Mucosa of gallbladder (tissue), 1 donor: ENCODE data around the gene SLC25A41. TPM values are rescaled to one million over a fixed set of nuclear protein-coding genes. Genes with fewer than 3 reads are reported as not detected.
"Not testable (repeated sequence)": the region's sequence is repeated elsewhere in the genome, so short reads cannot be mapped to it uniquely, and the experiment has no call there.

Source experiments
- DNase-seq: peaks from one replicate; pipeline ENCODE4 v3.0.0-alpha.2; 2020; ENCODE audit warnings: low spot score
- total RNA-seq: library from RNA; stranded (reverse); gene quantifications from one replicate; pipeline ENCODE4 v1.2.1, GENCODE V29; 2021
- donor health status: DM: no; HTN: no; CAD: no.

The SLC25A41 gene
- total RNA-seq, 1 donor from 2014 or later, result 0.72 TPM

DNA sequence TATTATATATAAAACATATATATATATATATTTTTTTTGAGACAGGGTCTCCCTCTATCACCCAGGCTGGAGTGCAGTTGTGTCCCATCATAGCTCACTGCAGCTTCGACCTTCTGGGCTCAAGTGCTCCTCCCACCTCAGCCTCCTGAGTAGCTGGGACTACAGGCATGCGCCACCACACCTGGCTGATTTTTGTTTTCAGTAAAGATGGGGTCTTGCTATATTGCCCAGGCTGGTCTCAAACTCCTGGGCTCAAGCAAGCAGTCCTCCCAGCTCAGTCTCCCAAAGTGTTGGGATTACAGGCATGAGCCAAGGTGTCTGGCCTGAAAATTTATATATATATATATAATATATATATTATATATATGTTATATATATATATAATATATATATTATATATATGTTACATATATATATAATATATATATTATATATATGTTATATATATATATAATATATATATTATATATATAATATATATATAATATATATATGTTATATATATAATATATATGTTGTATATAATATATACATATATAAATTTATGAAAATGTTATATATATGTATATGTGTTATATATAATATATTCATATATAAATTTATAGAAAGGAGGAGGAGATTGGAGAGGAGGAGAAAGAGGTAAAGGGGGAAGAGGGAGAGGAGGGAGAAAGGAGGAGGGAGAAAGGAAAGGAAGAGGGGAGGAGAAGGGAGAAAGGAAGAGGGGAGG, 4.7 kb downstream of the SLC25A41 start:
- not testable (repeated sequence) for DNase-seq

- no peak for DNase-seq
Observed at GRCh38 chr19:6427131-6427530, 6.4 kb downstream of the SLC25A41 start.

- no peak for DNase-seq
Observed at GRCh38 chr19:6425732-6426620, 7.6 kb downstream of the SLC25A41 start.

- DNase-seq, result peak; percentile 100
Observed at GRCh38 chr19:6424939-6425731, 8.4 kb downstream of the SLC25A41 start.

- DNase-seq, result no peak
Observed at GRCh38 chr19:6424195-6424938, 9.2 kb downstream of the SLC25A41 start, which contains the start of gene KHSRP. KHSRP (minus strand) TSS chr19:6424811; CDS start chr19:6424701, 110 bp downstream.

GRCh38 chr19:6423499-6424194, 9.9 kb downstream of the SLC25A41 start:
- no peak for DNase-seq

GRCh38 chr19:6421075-6422014, 12.2 kb downstream of the SLC25A41 start:
- DNase-seq, result no peak

DNA sequence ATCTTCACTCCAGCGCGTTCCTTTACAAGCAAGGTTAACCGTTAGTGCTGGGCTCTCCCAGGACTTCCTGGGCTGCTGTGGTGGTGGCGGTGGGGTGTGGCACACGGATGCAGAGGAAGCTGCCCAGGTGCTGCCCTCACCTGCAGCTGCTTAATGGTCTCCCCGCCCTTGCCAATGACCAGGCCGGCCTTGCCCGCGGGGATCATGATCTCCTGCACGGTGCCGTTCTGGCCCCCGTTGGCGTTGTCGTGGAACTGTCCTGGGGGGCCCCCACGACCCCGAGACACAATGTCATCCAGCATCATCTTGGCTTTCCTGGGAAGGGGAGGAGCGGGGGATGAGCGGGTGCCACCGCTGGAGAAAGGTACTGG, 15.0 kb downstream of the SLC25A41 start:
- DNase-seq, result no peak

DNA sequence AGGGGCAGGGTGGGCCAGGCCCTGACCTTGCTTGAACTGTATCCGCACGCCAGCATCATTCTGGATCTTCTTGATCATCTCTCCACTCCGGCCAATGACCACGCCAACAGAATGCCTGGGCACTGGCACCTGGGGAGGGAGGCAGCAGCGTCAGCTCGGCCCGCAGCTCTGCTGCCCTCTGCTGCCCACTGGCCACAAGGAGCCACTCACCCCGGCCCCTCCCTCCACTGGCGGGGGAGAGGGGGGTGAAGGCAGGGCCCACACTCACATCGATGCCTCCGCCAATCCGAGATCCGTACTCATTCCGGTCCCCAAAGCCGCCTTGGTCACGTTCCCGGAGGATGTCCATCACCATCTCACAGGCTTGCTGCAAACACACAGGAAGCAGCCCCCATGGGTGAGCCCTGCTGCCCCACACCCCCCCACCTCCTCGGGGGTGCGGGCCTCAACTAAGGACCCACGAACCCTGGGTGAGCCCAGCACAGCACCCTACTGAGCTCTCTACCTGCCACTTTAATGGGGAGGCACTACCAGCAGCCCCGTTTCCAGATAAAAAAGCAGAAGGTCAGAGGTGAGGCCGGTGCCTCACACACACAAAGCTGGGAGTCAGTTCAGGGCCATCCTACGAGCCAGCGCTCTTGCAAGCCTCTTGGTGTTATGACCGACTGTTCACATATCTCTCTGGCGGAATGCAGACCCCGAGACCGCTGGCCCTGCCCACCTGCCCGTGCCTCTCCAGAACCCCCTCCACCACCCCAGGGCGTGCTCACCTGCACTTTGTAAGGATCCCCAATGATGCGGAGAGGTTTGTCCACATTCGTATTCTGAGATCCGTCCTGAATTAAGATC, 15.6 kb downstream of the SLC25A41 start:
- DNase-seq, result no peak

DNA sequence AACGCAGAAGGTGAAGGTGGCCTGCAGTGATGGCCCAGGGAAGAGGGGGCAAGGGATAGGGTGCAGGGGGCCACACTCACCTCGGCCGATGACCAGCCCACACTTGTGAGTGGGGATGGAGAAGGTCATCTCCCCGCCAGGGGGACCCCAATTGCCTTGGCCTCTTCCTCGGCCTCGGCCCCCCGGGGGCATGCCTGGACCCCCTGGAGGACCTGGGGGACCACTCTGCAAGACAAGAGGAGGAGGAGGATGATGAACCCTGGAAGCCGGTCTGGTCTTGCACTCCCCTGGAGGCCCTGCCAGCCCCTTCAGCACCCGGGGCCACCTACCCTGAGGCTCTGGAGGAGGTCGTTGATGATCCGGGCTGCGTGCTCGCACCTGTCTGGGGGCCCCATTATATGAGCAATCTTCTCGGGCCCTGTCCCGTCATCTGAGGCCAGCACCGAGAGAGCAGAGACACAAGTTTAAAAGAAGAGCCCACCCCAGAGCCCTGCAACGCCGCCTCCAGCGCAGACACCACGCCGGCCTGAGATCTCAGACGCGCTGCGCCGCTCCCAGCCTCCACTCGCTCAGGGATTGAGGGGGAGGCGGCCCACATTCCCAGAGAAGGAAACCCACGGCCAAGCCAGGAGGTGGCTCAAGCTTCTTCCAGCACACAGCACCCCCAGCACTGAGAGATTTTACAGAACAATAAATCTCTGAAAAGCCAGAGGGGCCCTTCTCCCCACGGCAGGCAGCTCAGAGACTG, 16.7 kb downstream of the SLC25A41 start:
- DNase-seq, result no peak

GRCh38 chr19:6415591-6416190, 17.9 kb downstream of the SLC25A41 start:
- no peak for DNase-seq

DNA sequence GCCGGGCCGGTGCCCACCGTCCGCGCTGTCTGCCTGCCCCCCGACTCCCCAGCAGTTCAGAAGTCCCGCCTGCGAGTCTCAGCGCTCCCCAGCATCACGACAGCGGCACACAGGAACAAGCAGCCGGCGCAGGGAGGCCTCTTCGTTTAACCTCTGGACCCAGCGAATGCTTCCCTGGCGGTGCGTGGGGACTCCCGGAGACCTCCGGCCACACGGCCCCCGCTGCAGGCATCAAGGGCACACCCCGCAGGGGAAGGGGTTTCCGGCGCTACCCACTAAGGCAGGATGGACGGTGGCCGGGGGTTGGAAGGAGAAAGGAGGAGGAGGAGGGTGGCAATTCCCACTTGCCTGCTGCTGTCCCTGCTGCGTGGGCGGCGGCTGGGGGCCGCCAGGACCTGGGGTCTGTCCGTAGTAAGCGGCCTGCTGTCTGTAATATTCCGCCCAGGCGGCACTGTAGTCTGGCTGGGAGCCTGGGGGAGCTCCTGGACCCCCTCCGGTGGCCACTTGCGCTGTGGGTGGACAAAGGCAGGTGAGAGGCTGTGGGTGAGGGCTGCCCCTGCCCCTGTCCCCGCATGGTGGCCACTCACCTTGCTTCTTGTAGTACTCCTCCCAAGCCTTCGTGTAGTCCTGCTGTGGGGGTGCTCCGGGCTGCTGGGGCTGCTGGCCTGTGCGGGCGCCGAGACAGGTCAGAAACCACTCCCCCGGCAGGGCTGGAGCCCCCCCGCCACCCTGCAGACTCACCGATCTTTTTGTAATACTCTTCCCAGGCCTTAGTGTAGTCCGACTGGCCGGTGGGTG, 18.6 kb downstream of the SLC25A41 start:
- no peak for DNase-seq

GRCh38 chr19:6413721-6414643, 19.6 kb downstream of the SLC25A41 start:
- DNase-seq, result no peak

- no peak for DNase-seq
Observed at GRCh38 chr19:6413291-6413690, 20.3 kb downstream of the SLC25A41 start.

- DNase-seq, result no peak
Observed at GRCh38 chr19:6412447-6413091, 21.0 kb downstream of the SLC25A41 start.
